ENCODE measurements around the gene FSTL5. TPM values are rescaled to one million over a fixed set of nuclear protein-coding genes. Genes with fewer than 3 reads are reported as not detected.

The FSTL5 gene
- total and polyA plus RNA-seq, 2 of the 8 experiments (the other 6 are each of a cell fraction or from before 2014, with no cell fraction given) = 0.09 to 0.32 TPM

- no peaks in the 10 kb centered on the region for H3K79me2 ChIP-seq (ENCODE audit: control insufficient read depth in 1 of 2, insufficient read depth in 2 of 2, low read length in 2 of 2)
- H2BK20ac ChIP-seq (ENCODE audit: low read length) = no peak overlapping the region
- H3K56ac ChIP-seq (replicated peaks; ENCODE audit: insufficient read length, low read depth, low read length) = no peak overlapping the region
- DNase-seq (ENCODE audit: low read depth in 1 of 2, low spot score in 2 of 2) (no peak), FAIRE-seq (no peak)
- 93% methylated on average over 3 of the region's 3 CpGs; no CpG with 5 or more reads in 1 of the 2 experiments for WGBS, 2 experiments (ENCODE audit: extremely low coverage in 1 of 2, insufficient coverage in 1 of 2, insufficient read length in 1 of 2, insufficient replicate concordance in 2 of 2, low coverage in 1 of 2, low lambda C conversion rate in 2 of 2, missing lambda C conversion rate in 1 of 2)
- no peaks in the 10 kb centered on the region for H3K27me3 ChIP-seq (replicated peaks in 1 of 4; ENCODE audit: control insufficient read depth in 3 of 4, extremely low read depth in 1 of 4, insufficient read depth in 3 of 4, low read length in 3 of 4)
- no peaks in the 10 kb centered on the region for H3K4me1 ChIP-seq (replicated peaks in 1 of 4; ENCODE audit: control insufficient read depth in 3 of 4, insufficient read depth in 4 of 4, low read length in 3 of 4)
- no peaks in the 10 kb centered on the region for H3K9me3 ChIP-seq (ENCODE audit: insufficient read depth in 2 of 2, low read depth in 1 of 2, low read length in 1 of 2)
- H3K4ac ChIP-seq (replicated peaks; ENCODE audit: insufficient read length, low read depth, low read length) = no peak overlapping the region
- CTCF ChIA-PET (ENCODE audit: partially characterized antibody) = no interaction called here
- no peak overlapping the region for H4K5ac ChIP-seq (ENCODE audit: insufficient read length, low read depth, low read length)
- H2AK5ac ChIP-seq (ENCODE audit: low read depth, low read length) = no peak overlapping the region
- H3K36me3 ChIP-seq (ENCODE audit: control insufficient read depth in 2 of 4, insufficient read depth in 4 of 4, low read length in 3 of 4) = no peaks in the 10 kb centered on the region
- no peak overlapping the region for H2BK120ac ChIP-seq (replicated peaks; ENCODE audit: low read depth, low read length)
- no peak overlapping the region for H3K18ac ChIP-seq (ENCODE audit: extremely low read depth, low read length)
- H3K79me1 ChIP-seq (ENCODE audit: low read depth, low read length) = no peaks in the 10 kb centered on the region
- H3K23ac ChIP-seq (ENCODE audit: insufficient read length) = no peak overlapping the region
- no peak overlapping the region for H4K8ac ChIP-seq (ENCODE audit: extremely low read depth, insufficient read depth, low read length)
- H3K23me2 ChIP-seq (ENCODE audit: low read depth, low read length) = no peaks in the 10 kb centered on the region
- no peak overlapping the region for H3K4me3 ChIP-seq (ENCODE audit: extremely low read depth in 1 of 4, insufficient read depth in 2 of 4, low read depth in 3 of 4, low read length in 4 of 4)
- H3K27ac ChIP-seq (ENCODE audit: low read depth, low read length) = no peak overlapping the region
- no peak overlapping the region for H2AFZ ChIP-seq (ENCODE audit: low read length)
- POLR2A ChIA-PET (ENCODE audit: partially characterized antibody) = no interaction called here
- no peak overlapping the region for H2BK12ac ChIP-seq (ENCODE audit: low read depth, low read length)
- H4K20me1 ChIP-seq (replicated peaks in 1 of 2; ENCODE audit: control insufficient read depth in 1 of 2, insufficient read depth in 2 of 2, low read length in 2 of 2) = no peaks in the 10 kb centered on the region
- H4K91ac ChIP-seq (replicated peaks; ENCODE audit: insufficient read length, low read length) = no peak overlapping the region
- no peak overlapping the region for H3K9ac ChIP-seq (replicated peaks in 1 of 4; ENCODE audit: extremely low read depth in 1 of 4, low read depth in 3 of 4, low read length in 3 of 4)
- no peak overlapping the region for H2BK5ac ChIP-seq (ENCODE audit: low read depth, low read length)
- H3K4me2 ChIP-seq (ENCODE audit: insufficient read depth in 1 of 2, low read depth in 2 of 2, low read length in 2 of 2) = no peak overlapping the region
- H2BK15ac ChIP-seq (ENCODE audit: low read length) = no peak overlapping the region
- no peak overlapping the region for H3K14ac ChIP-seq (ENCODE audit: insufficient read length)
- no peak for TF ChIP-seq JUND (IDR thresholded peaks at IDR 0.05; ENCODE audit: low read length)
- TF ChIP-seq FOSL1 (IDR thresholded peaks at IDR 0.05; ENCODE audit: insufficient read depth, low read depth, low read length) = no peak
- TF ChIP-seq CREB1 (IDR thresholded peaks at IDR 0.05) = no peak
- TF ChIP-seq POLR2A (IDR thresholded peaks at IDR 0.05; ENCODE audit: control extremely low read depth in 1 of 2, low read depth in 2 of 2, low read length in 2 of 2) = no peak
- no peak for TF ChIP-seq POLR2AphosphoS5 (IDR thresholded peaks at IDR 0.05; ENCODE audit: low read depth, low read length)
- TF ChIP-seq RXRA (IDR thresholded peaks at IDR 0.05; ENCODE audit: insufficient read depth, low read depth, low read length) = no peak
- no peak for TF ChIP-seq SIX5 (IDR thresholded peaks at IDR 0.05; ENCODE audit: low read depth, low read length)
- TF ChIP-seq MAX (IDR thresholded peaks at IDR 0.05) = no peak
- TF ChIP-seq TAF7 (optimal IDR thresholded peaks at IDR 0.05; ENCODE audit: borderline replicate concordance, low read depth, low read length) = no peak
- TF ChIP-seq SIRT6 (IDR thresholded peaks at IDR 0.05; ENCODE audit: low read length) = no peak
- TF ChIP-seq CTCF (IDR thresholded peaks at IDR 0.05; ENCODE audit: control extremely low read depth in 1 of 3, insufficient read depth in 1 of 3, low read depth in 1 of 3, low read length in 3 of 3) = no peak
- TF ChIP-seq GTF2F1 (IDR thresholded peaks at IDR 0.05; ENCODE audit: borderline replicate concordance, low read depth, low read length) = no peak
- TF ChIP-seq SP1 (IDR thresholded peaks at IDR 0.05; ENCODE audit: low read depth, low read length) = no peak
- no peak for TF ChIP-seq SIN3A (conservative IDR thresholded peaks at IDR 0.05 in 1 of 2, IDR thresholded peaks at IDR 0.05 in 1 of 2; ENCODE audit: low read depth in 1 of 2, low read length in 2 of 2)
These were observed 506.2 kb downstream of the FSTL5 start for GRCh38 chr4:161657616-161658015.

All from H1 (cell line).